Neuron (in vitro differentiated cells): ENCODE measurements around the gene CCDC3.
"Not testable (repeated sequence)": the region's sequence is repeated elsewhere in the genome, so short reads cannot be mapped to it uniquely, and the experiment has no call there.

Experiments
- H2AFZ ChIP-seq: one replicate; pipeline ENCODE4 v1.6.1; 2013; ENCODE audit warnings: low read depth, mild to moderate bottlenecking, inconsistent platforms, low read length, moderate library complexity
- H3K27me3 ChIP-seq: one replicate; pipeline ENCODE4 v1.6.1; 2013; ENCODE audit warnings: low read length; ENCODE audit not compliant: insufficient read depth
- H3K36me3 ChIP-seq: one replicate; pipeline ENCODE4 v1.6.1; 2013; ENCODE audit warnings: low read length; ENCODE audit not compliant: insufficient read depth
- H3K4me1 ChIP-seq: one replicate; pipeline ENCODE4 v1.6.1; 2013; ENCODE audit warnings: low read length; ENCODE audit not compliant: insufficient read depth
- H3K4me3 ChIP-seq: 2 replicates; pipeline ENCODE4 v1.5.1; 2013; ENCODE audit warnings: mild to moderate bottlenecking, low read length, moderate library complexity
- H3K9me3 ChIP-seq: one replicate; pipeline ENCODE4 v1.6.1; 2013; ENCODE audit warnings: low read length

Gene CCDC3

DNA sequence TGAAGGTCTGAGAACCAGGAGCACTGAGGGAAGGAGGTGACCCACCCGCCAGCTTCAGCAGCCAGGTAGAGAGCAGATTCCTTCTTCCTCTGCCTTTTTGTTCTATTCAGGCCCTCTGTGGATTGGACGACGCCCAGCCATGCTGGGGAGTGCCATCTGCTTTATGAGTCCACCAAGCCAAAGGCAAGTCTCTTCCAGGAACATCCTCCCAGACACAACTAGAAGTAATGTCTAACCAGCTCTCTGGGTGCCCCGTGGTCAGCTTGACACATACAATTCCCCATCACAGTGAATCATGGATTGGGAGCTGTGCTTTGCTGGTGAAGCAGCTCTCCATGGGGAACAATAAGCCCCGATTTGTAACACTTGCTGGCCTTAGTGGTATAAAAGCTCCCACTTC is 125.2 kb downstream of the CCDC3 start:
- Histone ChIP-seq H3K36me3 (no peaks in the 10 kb centered on the region), H3K27me3 (no peaks in the 10 kb centered on the region), H3K4me3 (no peak overlapping the region), H3K4me1 (no peaks in the 10 kb centered on the region), H3K9me3 (no peaks in the 10 kb centered on the region), H2AFZ (no peak overlapping the region)

DNA sequence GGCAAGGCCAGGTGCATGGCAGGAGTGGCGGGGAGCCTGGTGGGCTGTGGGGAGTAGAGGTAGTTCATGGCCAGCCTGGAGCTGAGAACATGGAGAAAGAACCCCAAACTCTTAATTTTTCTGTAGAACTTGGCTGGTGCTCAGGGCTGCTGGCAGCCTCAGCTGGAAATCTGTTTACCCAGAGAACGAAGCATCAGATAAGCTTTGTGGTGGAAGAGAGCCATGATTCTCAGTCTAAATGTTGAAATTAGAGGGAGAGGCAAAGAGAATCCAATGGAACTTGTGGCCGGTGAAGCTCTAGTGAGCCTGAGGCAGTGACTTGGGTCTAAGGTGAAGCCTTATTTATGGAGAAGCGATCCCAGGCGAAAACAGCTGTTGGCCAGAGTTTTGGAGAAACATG is 126.4 kb downstream of the CCDC3 start:
- Histone ChIP-seq H3K36me3 (no peaks in the 10 kb centered on the region), H3K4me1 (no peaks in the 10 kb centered on the region), H2AFZ (no peak overlapping the region), H3K27me3 (no peaks in the 10 kb centered on the region), H3K9me3 (no peaks in the 10 kb centered on the region), H3K4me3 (no peak overlapping the region)

DNA sequence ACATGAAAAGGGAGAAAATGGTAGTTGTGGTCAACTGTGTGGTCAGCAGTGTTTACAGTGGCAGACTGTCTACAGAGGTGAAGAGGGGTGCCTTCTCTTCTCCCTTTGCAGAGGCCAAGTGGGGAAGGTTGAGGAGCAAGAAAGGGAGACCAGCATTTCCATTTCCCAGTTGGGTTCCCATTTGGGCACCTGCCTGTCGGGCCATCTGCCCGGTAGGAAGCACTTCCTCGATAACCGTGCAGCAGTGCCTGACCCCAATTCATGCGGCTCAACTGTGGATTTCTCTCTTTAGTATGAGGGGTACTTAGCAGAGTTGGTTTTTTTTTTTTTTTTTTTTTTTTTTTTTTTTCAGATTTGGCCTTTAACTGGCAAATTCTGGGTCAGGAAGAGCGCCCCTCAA is 127.0 kb downstream of the CCDC3 start:
- Histone ChIP-seq H3K9me3 (no peaks in the 10 kb centered on the region), H3K27me3 (no peaks in the 10 kb centered on the region), H3K4me1 (no peaks in the 10 kb centered on the region), H3K36me3 (no peaks in the 10 kb centered on the region), H3K4me3 (no peak overlapping the region), H2AFZ (no peak overlapping the region)

DNA sequence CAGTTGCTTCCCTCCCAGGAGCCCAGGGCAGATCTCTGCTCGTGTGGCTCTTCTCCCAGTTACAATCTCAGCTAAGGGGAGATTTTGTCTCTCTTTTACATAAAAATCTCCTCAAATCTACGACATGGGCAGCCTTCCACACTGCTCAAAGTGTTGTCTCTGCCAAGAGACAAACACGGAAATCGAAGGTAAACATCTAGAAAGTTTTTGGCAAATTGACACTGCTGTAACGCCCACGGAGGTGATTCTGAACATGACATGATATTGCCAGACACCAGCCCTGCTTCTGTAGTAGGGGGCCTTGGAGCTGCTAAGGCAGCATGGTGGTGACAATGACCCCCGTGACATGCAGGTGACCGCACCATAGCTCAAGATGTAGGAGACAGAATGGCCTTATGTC is 128.3 kb downstream of the CCDC3 start:
- Histone ChIP-seq H2AFZ (no peak overlapping the region), H3K4me3 (no peak overlapping the region), H3K27me3 (no peaks in the 10 kb centered on the region), H3K36me3 (no peaks in the 10 kb centered on the region), H3K4me1 (no peaks in the 10 kb centered on the region), H3K9me3 (no peaks in the 10 kb centered on the region)

DNA sequence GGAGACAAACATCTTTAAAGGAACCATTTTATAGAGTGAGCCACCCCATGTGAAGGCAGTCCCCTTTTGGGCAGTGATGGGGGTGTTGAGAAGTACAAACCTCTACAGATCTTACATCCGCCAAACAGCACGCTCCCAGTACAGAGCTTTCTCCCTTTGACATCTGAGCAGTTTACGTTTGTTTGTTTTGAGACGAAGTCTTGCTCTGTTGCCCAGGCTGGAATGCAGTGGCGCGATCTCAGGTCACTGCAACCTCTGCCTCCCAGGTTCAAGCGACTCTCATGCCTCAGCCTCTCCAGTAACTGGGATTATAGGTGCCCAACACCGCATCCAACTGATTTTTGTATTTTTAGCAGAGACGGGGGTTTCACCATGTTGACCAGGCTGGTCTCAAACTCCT is 128.9 kb downstream of the CCDC3 start:
- Histone ChIP-seq H2AFZ (no peak overlapping the region), H3K4me3 (no peak overlapping the region), H3K4me1 (no peaks in the 10 kb centered on the region), H3K36me3 (no peaks in the 10 kb centered on the region), H3K9me3 (no peaks in the 10 kb centered on the region), H3K27me3 (no peaks in the 10 kb centered on the region)

DNA sequence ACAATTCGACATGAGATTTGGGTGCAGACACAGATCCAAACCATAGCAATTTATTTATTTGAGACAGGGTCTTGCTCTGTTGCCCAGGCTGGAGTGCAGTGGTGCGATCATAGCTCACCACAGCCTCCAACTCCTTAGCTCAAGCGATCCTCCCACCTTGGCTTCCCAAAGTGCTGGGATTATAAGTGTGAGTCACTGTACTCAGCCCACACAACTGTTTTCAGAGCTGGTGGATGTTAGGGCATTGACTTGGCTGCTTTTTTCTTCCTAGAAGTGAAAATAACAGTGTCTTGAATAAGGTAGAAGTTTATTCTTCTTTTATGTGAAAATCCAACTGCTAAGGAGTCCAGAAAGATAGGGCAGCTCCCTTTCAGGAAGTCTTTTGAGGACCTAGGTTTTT is 132.1 kb downstream of the CCDC3 start:
- Histone ChIP-seq H3K4me1 (no peaks in the 10 kb centered on the region), H3K27me3 (no peaks in the 10 kb centered on the region), H3K9me3 (no peaks in the 10 kb centered on the region), H3K4me3 (no peak overlapping the region), H2AFZ (no peak overlapping the region), H3K36me3 (no peaks in the 10 kb centered on the region)

DNA sequence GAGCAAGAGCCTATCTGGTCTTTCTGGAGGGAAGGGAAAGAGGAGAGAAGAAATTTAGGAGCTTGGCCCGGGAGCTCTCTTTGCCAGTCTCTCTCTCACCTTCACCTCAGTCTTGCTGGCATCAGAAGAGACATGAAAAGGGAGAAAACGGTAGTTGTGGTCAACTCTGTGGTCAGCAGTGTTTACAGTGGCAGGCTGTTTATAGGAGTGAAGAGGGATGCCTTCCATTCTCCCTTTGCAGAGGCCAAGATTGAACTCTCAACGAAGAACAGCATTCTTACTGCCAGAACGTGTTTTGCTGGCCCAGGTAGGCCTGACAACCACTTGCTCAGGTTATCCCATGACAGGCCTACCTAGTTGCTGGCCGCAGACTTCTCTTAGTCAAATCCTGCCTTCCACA is 133.3 kb downstream of the CCDC3 start:
- H3K36me3 ChIP-seq: no peaks in the 10 kb centered on the region
- H3K9me3 ChIP-seq: no peaks in the 10 kb centered on the region
- H3K27me3 ChIP-seq: no peaks in the 10 kb centered on the region
- H3K4me3 ChIP-seq: no peak overlapping the region
- no peaks in the 10 kb centered on the region for H3K4me1 ChIP-seq
- no peak overlapping the region for H2AFZ ChIP-seq

DNA sequence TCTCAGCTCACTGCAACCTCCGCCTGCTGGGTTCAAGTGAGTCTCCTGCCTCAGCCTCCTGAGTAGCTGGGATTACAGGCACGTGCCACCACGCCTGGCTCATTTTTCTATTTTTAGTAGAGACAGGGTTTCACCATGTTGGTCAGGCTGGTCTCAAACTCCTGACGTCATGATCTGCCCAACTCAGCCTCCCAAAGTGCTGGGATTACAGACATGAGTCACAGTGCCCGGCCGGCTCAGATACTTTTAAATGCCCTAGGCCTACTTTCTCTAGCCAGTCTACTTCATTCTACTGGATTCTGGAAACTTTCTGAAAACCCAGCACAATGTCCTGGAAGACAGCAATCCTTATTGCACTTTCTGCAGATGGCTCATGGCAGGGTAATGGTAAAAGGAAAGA is 136.0 kb downstream of the CCDC3 start:
- H3K4me3 ChIP-seq, H3K27me3 ChIP-seq, H3K4me1 ChIP-seq, H3K36me3 ChIP-seq, H2AFZ ChIP-seq, H3K9me3 ChIP-seq: not testable (repeated sequence)

DNA sequence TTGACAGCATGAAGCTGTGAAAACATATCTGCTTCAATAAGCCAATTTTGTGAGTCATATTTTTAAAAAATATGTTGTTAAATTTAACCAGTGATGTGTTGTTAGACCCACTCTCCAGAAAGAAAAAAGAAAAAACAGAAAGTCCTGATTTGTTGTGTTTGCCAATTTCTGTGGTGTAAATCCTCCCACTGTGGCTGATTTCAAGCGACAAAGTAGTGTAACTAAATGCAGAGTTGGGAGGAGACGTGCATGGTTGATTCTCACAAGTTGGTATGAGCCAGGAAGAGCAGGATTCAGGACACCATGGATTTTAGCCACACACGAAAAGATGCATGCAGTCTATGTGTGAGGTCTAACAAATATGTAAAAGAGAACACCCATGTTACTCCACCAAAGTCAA is 139.1 kb downstream of the CCDC3 start:
- Histone ChIP-seq H2AFZ (no peak overlapping the region), H3K36me3 (no peaks in the 10 kb centered on the region), H3K4me3 (no peak overlapping the region), H3K9me3 (no peaks in the 10 kb centered on the region), H3K4me1 (no peaks in the 10 kb centered on the region), H3K27me3 (no peaks in the 10 kb centered on the region)

DNA sequence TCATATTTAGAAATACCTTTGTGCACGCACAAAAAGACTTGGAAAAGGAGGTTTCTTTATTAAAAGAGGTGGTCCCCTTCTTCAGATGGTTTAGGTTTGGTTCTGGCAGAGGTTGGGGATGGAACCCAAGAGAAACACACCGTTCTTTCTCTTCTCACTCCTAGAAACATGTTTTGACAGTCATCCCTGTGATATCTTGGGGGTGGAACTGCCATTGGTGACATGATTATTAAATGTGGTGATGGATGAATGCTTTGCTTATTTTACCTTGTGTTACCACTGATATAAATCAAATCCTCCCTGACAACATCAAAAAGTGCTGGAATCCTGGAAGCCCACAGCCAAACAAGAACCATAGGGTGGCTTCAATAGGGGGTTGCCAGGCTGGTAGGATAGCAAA is 146.5 kb downstream of the CCDC3 start:
- no peak overlapping the region for H3K4me3 ChIP-seq
- no peaks in the 10 kb centered on the region for H3K27me3 ChIP-seq
- H3K9me3 ChIP-seq: no peaks in the 10 kb centered on the region
- no peaks in the 10 kb centered on the region for H3K36me3 ChIP-seq
- H2AFZ ChIP-seq: no peak overlapping the region
- no peaks in the 10 kb centered on the region for H3K4me1 ChIP-seq

DNA sequence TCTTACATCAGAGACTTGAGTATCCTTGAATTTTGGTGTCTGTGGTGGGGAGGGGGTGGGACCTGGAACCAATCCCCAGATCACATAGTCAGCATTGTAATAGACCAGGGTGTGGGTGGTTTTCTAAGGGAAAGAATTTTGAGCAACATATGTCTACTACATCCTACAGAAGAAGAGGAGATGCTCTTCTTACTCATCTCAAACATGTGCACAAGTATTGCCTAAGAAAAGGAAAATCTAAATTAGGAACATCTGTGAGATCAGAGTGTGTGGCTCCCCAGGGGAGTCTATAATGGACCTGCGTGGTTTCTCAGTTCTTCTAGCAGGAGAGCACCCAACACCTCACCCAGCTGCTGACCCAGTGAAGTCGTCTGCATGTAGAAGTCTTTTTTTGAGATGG is 148.8 kb downstream of the CCDC3 start:
- H3K4me1 ChIP-seq: no peaks in the 10 kb centered on the region
- no peaks in the 10 kb centered on the region for H3K36me3 ChIP-seq
- no peak overlapping the region for H3K4me3 ChIP-seq
- H3K9me3 ChIP-seq: no peaks in the 10 kb centered on the region
- no peak overlapping the region for H2AFZ ChIP-seq
- H3K27me3 ChIP-seq: no peaks in the 10 kb centered on the region

DNA sequence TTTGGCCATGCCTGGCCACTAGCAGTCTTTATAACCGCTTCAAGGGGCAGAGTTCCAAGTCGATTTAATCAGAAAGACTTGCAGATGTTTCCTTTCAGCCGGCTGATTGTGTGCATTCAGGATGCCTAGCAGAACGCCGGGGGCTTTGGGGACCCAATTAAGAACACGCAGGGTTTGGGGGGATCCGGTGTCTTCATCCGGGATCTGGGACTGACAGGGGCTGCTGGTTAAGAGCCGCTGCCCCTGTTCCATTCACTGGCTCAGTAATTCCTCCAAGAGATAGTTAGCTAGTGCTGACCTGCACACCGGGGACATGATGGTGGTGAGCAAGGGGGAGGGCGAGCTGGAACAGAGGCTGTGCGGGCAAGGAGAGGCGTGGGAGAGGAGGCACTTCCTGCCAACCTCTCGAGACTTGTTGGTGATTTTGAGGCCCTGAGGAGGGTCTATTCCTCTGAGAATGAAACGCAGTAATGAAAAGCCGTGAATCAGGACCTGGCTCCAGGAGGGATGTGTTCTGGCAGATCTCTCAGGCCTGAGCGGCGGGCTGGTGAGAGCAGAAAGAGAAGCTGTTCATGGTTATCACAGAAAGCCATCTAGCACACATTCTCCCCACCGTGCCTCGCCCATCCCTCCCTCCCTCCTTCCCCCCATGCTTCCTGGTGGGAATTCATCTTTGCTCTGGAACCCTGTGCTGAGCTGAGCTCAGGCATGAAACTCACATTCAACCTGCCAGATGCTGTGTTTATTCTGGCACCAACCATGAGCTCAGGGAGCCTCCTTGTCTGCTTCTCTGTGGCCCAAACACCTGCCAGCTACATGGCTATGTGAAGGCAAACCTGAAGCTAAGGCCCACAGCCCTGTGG is 152.0 kb downstream of the CCDC3 start:
- no peaks in the 10 kb centered on the region for H3K27me3 ChIP-seq
- no peak overlapping the region for H3K4me3 ChIP-seq

DNA sequence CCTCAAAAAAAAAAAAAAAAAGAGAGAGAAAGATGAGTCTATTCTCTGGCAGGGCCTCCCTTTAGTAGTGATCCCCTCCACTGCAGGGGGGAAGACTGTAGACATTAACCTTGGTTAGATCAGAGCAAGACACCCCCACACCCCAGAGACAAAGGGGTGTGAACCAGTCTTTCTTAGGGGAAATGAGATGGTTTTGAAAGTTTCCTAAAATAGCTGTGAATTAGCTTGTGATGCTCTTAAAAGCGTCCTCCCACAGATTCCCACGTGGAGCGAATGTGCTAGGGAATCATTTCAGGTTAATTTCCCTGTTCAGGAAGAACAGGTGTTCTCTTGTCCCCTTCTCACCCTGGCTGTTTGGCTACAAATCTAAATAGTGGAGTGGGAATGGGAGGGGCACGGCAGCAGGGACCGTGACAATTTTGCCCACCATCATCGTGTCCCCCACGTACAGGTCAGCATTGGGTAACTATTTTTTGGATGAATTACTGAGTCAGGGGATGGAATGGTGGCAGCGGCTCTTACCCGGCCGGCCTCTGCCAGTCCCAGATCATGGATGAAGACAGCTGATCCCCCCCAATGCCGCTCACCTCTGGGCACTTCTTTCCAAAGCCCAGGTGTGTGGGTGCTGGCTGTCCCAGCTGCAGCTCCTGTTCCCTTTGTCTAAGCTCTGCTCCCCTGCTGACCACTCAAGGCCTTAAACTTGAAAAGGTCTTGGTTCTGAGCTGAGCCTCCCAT is 152.9 kb downstream of the CCDC3 start:
- no peaks in the 10 kb centered on the region for H3K9me3 ChIP-seq
- no peaks in the 10 kb centered on the region for H3K36me3 ChIP-seq
- H3K4me1 ChIP-seq: peaks cover 9% of the 10 kb centered on the region
- no peaks in the 10 kb centered on the region for H3K27me3 ChIP-seq
- no peak overlapping the region for H3K4me3 ChIP-seq
- H2AFZ ChIP-seq: no peak overlapping the region

More for the DNA sequence above, 152.0 kb downstream of the CCDC3 start:
- H3K4me1 ChIP-seq: peaks cover 8% of the 10 kb centered on the region
- no peak overlapping the region for H2AFZ ChIP-seq
- H3K9me3 ChIP-seq: no peaks in the 10 kb centered on the region
- no peaks in the 10 kb centered on the region for H3K36me3 ChIP-seq
